ENCODE data around the gene ATP11B.
A peak's percentile ranks its signal among the peaks of the same experiment; 100 is the strongest.

The ATP11B gene

DNA sequence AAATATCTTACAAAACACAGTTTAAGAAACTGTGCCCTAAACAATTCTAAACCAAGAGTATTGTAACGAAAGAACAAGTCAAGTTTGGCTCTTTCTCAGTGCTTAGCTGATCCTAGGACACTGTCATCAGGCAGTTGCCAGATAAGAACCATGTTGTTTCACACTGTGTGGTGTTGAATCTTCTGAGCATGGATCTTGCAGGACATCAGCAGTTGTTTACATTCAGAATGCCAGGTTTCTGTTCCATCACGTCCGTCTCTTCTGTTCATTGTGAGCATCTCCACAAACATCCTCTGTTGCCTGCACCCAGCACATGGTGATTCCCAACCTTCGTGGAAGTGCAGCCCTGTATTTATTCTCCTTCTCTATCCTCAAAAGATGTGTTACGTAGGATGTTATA lies 119.2 kb downstream of the ATP11B start:
- DNase-seq = no peak

- DNase-seq = peak; percentile 35
Observed at GRCh38 chr3:182913889-182914288, 120.6 kb downstream of the ATP11B start.

- peak; percentile 21 for DNase-seq
Observed at GRCh38 chr3:182914341-182914740, 121.0 kb downstream of the ATP11B start.

- DNase-seq = no peak
Observed at GRCh38 chr3:182917134-182917533, 123.8 kb downstream of the ATP11B start.

DNA sequence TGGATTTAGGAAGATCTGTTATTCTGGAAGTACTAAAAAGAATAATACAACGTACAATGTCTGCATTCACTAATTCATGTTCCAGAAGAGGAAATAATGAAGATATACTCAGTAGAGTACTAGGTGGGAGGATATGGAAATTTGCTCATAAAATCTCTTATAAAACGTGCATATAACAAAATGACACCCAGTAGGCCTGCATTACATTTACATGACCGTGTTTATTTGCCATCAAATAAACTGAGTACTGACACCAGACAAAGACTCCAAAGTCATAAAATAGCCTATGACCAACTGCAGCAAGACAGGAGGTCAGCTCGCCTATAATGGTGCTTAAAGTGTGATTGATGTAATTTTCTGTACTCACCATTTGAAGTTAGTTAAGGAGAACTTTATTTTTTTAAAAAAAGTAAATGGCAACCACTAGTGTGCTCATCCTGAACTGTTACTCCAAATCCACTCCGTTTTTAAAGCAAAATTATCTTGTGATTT lies 126.6 kb downstream of the ATP11B start:
- no peak for DNase-seq

DNA sequence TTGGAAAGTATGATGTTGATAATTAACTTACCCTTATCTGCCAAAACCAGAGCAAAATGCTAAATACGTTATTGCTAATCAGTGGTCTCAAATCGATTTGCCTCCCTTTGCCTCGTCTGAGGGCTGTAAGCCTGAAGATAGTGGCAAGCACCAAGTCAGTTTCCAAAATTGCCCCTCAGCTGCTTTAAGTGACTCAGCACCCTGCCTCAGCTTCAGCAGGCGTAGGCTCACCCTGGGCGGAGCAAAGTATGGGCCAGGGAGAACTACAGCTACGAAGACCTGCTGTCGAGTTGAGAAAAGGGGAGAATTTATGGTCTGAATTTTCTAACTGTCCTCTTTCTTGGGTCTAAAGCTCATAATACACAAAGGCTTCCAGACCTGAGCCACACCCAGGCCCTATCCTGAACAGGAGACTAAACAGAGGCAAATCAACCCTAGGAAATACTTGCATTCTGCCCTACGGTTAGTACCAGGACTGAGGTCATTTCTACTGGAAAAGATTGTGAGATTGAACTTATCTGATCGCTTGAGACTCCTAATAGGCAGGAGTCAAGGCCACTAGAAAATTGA lies 127.3 kb downstream of the ATP11B start:
- DNase-seq = no peak

- no peak for DNase-seq
Observed at GRCh38 chr3:182921665-182922355, 128.5 kb downstream of the ATP11B start.

- DNase-seq = no peak
Observed at GRCh38 chr3:182925330-182925943, 132.1 kb downstream of the ATP11B start.

- no peak for DNase-seq
Observed at GRCh38 chr3:182925944-182926337, 132.6 kb downstream of the ATP11B start.

GRCh38 chr3:182935803-182936202 lies 142.5 kb downstream of the ATP11B start:
- DNase-seq = no peak

DNA sequence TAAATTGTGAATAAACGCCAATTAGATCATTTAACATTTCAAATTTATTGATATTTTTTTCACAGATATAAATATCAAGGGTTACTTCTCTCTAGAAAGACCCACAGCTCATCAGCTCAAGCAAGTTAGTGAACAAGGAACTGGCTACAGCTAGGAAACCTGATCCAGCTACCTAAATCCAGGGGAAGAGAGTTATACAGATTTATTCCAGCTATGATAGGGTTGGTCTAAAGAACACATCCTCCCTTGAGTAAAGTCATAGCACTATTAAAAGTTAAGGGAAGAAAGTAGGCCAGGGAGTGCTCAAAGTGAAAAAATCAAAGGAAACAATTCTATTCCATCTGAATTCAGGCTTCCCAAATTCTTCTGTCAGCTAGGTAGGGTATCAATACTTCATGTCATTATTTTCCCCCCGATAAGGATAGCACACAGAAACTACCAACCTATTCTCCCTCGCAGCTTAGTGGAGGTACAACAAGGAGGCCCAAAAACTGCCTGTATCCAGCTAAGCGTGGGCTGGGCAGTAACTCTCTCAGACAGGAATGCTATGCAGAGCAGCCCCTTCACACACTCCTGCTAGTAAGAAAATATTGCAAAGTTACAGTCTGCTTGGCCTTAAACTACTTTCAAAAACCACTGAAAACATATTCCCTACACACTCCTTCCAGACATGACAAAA lies 143.1 kb downstream of the ATP11B start:
- DNase-seq = no peak

GRCh38 chr3:182936918-182937285 lies 143.6 kb downstream of the ATP11B start:
- DNase-seq = no peak

DNA sequence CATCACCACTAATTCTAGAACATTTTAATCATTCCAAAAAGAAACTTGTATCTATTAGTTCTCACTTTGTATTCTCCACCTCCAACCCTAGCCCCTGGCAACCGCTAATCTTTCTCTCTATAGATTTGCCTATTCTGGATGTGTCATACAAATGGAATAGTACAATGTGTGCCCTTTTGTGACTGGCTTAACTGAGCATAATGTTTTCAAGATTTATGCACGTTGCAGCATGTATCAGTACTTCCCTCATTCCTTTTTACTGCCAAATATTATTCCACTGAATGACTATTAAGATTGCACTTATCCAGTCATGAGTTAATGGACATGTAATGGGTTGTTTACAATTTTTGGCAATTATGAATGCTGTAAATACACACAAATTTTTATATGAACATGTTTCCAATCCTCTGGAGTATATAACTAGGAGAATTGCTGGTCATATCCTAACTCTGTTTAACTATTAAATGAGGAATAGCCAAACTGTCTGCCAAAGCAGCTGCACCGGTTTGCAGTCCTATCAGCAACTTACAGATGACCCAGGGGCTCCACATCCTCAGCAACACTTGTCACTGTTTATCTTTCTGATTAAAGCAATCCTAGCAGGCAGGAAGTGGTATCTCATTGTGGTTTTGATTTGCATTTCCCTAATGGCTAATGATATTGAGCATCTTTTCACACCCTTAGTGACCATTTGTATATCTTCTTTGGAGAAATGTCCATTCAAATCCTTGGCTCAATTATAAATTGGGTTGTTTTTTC lies 144.2 kb downstream of the ATP11B start:
- DNase-seq = no peak

DNA sequence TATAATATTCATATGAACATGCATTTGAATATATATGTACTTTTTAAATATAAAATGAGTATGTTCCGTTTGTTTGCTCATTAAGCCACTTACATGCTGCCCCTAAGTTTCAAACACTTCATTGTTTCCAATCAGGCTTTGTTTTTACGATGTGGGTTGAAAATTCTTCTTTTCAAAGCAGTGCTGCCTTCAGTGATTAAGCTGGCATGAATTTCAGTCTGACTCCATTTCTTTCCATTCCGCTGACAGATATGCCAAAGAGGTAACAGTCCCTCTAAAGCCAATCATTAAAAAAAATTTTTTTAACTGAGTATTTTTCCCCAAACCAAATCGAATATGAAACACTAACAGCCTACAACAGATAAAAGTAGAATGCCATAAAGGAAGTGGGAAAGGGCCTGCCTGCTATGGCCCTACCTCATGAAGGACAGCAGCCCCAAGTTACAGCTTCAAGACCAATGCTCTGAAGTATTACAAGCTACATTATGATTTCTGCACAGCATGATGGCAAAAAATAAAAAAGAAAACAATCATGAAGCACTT lies 147.0 kb downstream of the ATP11B start:
- DNase-seq = no peak

DNA sequence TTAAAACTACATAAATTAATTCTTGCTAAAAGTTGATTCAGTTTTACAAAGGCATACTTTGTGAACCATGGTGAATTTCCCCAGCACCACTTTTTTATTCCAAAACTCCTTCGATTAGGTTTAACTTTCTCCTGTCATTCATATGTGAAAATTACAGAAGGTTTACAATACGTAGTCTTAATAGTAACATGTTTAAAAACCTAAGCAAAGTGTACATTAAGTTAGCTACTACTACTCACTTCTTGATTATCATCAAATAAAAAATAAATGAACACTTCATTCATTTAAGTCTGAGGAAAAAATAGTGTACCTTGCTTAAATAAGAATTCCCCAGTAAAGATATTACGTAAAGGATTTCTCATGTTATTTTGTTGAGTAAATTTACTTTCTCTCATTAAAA lies 148.4 kb downstream of the ATP11B start:
- no peak for DNase-seq

DNA sequence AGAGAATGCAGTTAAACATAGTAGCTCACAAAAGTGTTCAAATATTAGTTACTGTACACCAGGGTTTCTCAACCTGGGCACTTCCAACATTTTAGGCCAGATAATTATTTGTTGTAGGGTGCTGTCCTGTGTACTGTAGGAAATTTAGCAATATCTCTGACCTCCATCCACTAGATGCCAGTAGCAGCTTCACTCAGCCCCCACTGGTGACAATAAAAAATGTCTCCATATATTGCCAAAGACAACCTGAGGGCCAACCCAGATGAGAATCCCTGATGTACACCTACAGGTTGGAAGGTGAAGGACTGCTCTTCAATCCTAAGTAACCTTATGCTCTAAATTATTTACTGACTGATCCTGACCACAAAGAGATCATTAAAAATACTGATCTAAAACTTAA lies 154.6 kb downstream of the ATP11B start:
- DNase-seq = no peak

- no peak for DNase-seq
Observed at GRCh38 chr3:182948305-182948704, 155.0 kb downstream of the ATP11B start.

- DNase-seq = no peak
Observed at GRCh38 chr3:182949688-182950087, 156.4 kb downstream of the ATP11B start.

DNA sequence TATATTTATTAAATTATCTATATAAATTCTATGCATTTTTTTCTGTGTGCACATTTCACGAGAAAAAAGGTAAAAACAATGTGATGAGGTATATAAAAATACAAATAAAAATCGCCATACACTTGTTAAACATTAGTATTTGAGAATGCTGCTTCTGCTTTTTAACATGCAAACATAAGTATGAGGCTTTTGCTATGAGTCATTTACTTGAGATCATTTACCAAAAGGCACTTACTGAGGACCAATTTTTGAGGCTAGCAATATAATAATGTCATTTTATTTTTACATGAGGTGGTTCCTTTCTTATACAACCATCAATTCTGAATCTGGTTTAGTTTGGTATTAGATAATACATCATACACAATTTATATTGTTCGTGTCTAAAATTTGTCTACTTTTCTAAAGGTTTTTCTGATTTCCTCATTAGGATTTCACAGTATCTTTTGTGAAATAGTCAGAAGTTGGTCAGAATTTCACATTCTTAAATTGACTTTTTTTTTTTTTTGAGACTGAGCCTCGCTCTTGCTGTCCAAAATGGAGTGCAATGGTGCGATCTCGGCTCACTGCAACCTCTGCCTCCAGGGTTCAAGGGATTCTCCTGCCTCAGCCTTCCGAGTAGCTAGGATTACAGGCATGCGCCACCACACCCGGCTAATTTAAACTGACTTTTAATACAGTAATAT lies 161.4 kb downstream of the ATP11B start:
- no peak for DNase-seq

GRCh38 chr3:182957226-182957625 lies 163.9 kb downstream of the ATP11B start:
- DNase-seq = no peak

GRCh38 chr3:182957676-182958266 lies 164.5 kb downstream of the ATP11B start:
- DNase-seq = no peak
